SK-N-SH (cell line): Measurements from ENCODE around the gene VPS33A. TPM values are rescaled to one million over a fixed set of nuclear protein-coding genes. Genes with fewer than 3 reads are reported as not detected.

Source experiments
- CTCF ChIA-PET: fragments of 300-600, 350-600 bp; formaldehyde crosslinking; extraction: SDS; loops from one replicate; lab custom pipeline; 2021; lab: Yijun Ruan, JAX
- POLR2A ChIA-PET: fragments of 350-600 bp; sonication (Branson Sonifier 250); formaldehyde crosslinking; extraction: SDS; loops from one replicate; lab custom pipeline; 2020; ENCODE audit warnings: antibody characterized with exemption, inconsistent platforms; lab: Yijun Ruan, JAX
- DNase-seq: peaks from one replicate; pipeline ENCODE4 v3.0.0; 2012
- H2AFZ ChIP-seq: fragments of 200-600 bp; sonication (generic); 2 replicates; pipeline ENCODE4 v1.8.1; 2016; ENCODE audit warnings: antibody characterized with exemption, mild to moderate bottlenecking, low read depth
- H3F3A ChIP-seq: fragments of 200-600 bp; sonication (generic); replicated peaks from 2 replicates; pipeline ENCODE3; 2016; ENCODE audit warnings: antibody characterized with exemption, mild to moderate bottlenecking; ENCODE audit not compliant: insufficient read depth
- H3K27ac ChIP-seq, 2 experiments: fragments of 200-500 bp in 1 of 2; fragments of 200-600 bp in 1 of 2; sonication (Bioruptor generic) in 1 of 2; sonication (generic), shearing (Covaris generic) in 1 of 2; 2 replicates each; pipeline versions ENCODE4 v1.5.1 to v1.6.1; 2014 to 2016; ENCODE audit warnings: low read depth in 2 of 2, inconsistent platforms in 1 of 2, low read length in 1 of 2, mild to moderate bottlenecking in 1 of 2, mixed read lengths in 1 of 2
- H3K27me3 ChIP-seq: fragments of 200-600 bp; sonication (generic), shearing (Covaris generic); 2 replicates; pipeline ENCODE4 v1.6.1; 2016; ENCODE audit warnings: mixed run types; ENCODE audit not compliant: insufficient read depth
- H3K36me3 ChIP-seq, 2 experiments: fragments of 200-500 bp in 1 of 2; fragments of 200-600 bp in 1 of 2; sonication (Bioruptor generic) in 1 of 2; sonication (generic) in 1 of 2; replicated peaks in 1 of 2; 2 replicates each; pipeline versions ENCODE3 to v1.5.1; 2014 to 2016; ENCODE audit warnings: low read length in 1 of 2, mild to moderate bottlenecking in 1 of 2; ENCODE audit not compliant: insufficient read depth in 2 of 2, control insufficient read depth in 1 of 2
- H3K4me1 ChIP-seq, 2 experiments: fragments of 200-500 bp in 1 of 2; fragments of 200-600 bp in 1 of 2; sonication (Bioruptor generic) in 1 of 2; sonication (generic), shearing (Covaris generic) in 1 of 2; 2 replicates each; pipeline versions ENCODE4 v1.5.1 to v1.6.1; 2014 to 2016; ENCODE audit warnings: low read depth in 1 of 2, low read length in 1 of 2, mixed run types in 1 of 2; ENCODE audit not compliant: insufficient read depth in 2 of 2, control insufficient read depth in 1 of 2
- H3K4me2 ChIP-seq: fragments of 200-600 bp; sonication (generic), shearing (Covaris generic); 2 replicates; pipeline ENCODE4 v1.6.1; 2017; ENCODE audit warnings: mixed run types
- H3K4me3 ChIP-seq, 2 experiments: fragments of 200-500 bp in 1 of 2; fragments of 200-600 bp in 1 of 2; sonication (Bioruptor generic) in 1 of 2; sonication (generic), shearing (Covaris generic) in 1 of 2; 2 replicates each; pipeline versions ENCODE4 v1.5.1 to v1.8.1; 2014 to 2016; ENCODE audit warnings: low read depth in 2 of 2, inconsistent platforms in 1 of 2, low read length in 1 of 2, mild to moderate bottlenecking in 1 of 2, mixed read lengths in 1 of 2, moderate library complexity in 1 of 2
- H3K79me2 ChIP-seq: fragments of 200-600 bp; sonication (generic); 2 replicates; pipeline ENCODE4 v1.8.1; 2017; ENCODE audit warnings: mild to moderate bottlenecking; ENCODE audit not compliant: insufficient read depth
- H3K9ac ChIP-seq: fragments of 200-600 bp; sonication (generic); 2 replicates; pipeline ENCODE4 v1.6.1; 2017; ENCODE audit warnings: mixed run types
- H3K9me2 ChIP-seq: fragments of 200-600 bp; sonication (generic); 2 replicates; pipeline ENCODE4 v1.6.1; 2017; ENCODE audit warnings: mixed run types
- H3K9me3 ChIP-seq: fragments of 200-600 bp; sonication (generic); 2 replicates; pipeline ENCODE4 v1.6.1; 2017; ENCODE audit warnings: mixed run types, mild to moderate bottlenecking, moderate library complexity
- H4K20me1 ChIP-seq: fragments of 200-600 bp; sonication (generic); 2 replicates; pipeline ENCODE4 v1.6.1; 2017; ENCODE audit warnings: mild to moderate bottlenecking, mixed run types; ENCODE audit not compliant: insufficient read depth
- CTCF ChIP-seq: fragments of 200-600 bp; sonication (generic); IDR thresholded peaks from 2 replicates; pipeline ENCODE4 v1.6.1; 2017; ENCODE audit warnings: antibody characterized with exemption, mild to moderate bottlenecking, moderate library complexity
- ELF1 ChIP-seq: IDR thresholded peaks from 2 replicates; pipeline ENCODE4 v1.4.0; 2012
- EP300 ChIP-seq, 2 experiments: IDR thresholded peaks; 2 replicates each; pipeline versions ENCODE4 v1.4.0 to v1.6.1; 2012; ENCODE audit warnings: borderline replicate concordance in 1 of 2, low read depth in 1 of 2, low read length in 1 of 2
- FOXM1 ChIP-seq: IDR thresholded peaks from 2 replicates; pipeline ENCODE4 v1.4.0; 2012; ENCODE audit warnings: low read depth, mild to moderate bottlenecking
- GATA2 ChIP-seq: sonication (generic); formaldehyde crosslinking; IDR thresholded peaks from 2 replicates; pipeline ENCODE4 v1.5.0; 2020; ENCODE audit warnings: mild to moderate bottlenecking, missing genetic modification reagents
- MAX ChIP-seq: IDR thresholded peaks from 2 replicates; pipeline ENCODE4 v1.4.0; 2012; ENCODE audit warnings: low read depth
- MXI1 ChIP-seq: IDR thresholded peaks from 2 replicates; pipeline ENCODE4 v1.6.1; 2012; ENCODE audit warnings: mild to moderate bottlenecking, low read depth, low read length, improper control_type of control experiment
- NRF1 ChIP-seq: IDR thresholded peaks from 2 replicates; pipeline ENCODE4 v1.6.1; 2012; ENCODE audit warnings: low read depth, mild to moderate bottlenecking, low read length
- PBX3 ChIP-seq: IDR thresholded peaks from 2 replicates; pipeline ENCODE4; 2012
- POLR2AphosphoS5 ChIP-seq: IDR thresholded peaks from 2 replicates; pipeline ENCODE4 v1.6.1; 2012; ENCODE audit warnings: low read depth, low read length
- RAD21 ChIP-seq: IDR thresholded peaks from 2 replicates; pipeline ENCODE4 v1.6.1; 2012; ENCODE audit warnings: mild to moderate bottlenecking, low read length
- REST ChIP-seq: IDR thresholded peaks from 2 replicates; pipeline ENCODE4 v1.6.1; 2012; ENCODE audit warnings: mild to moderate bottlenecking, low read depth, low read length, moderate library complexity
- RFX5 ChIP-seq: IDR thresholded peaks from 2 replicates; pipeline ENCODE4 v1.6.1; 2012; ENCODE audit warnings: mild to moderate bottlenecking, improper control_type of control experiment, low read length
- USF1 ChIP-seq: IDR thresholded peaks from 2 replicates; pipeline ENCODE4 v1.4.0; 2012; ENCODE audit warnings: low read depth, borderline replicate concordance
- ZBTB33 ChIP-seq: IDR thresholded peaks from 2 replicates; pipeline ENCODE4 v1.4.0; 2012; ENCODE audit warnings: low read depth, borderline replicate concordance
- WGBS: methylation state at CpG from one replicate; pipeline ENCODE4 v1.1.6; 2017; ENCODE audit warnings: low lambda C conversion rate; 5-methylcytosine and 5-hydroxymethylcytosine counted together
- polyA plus RNA-seq, 3 experiments: library from polyadenylated mRNA; depleted of rRNA; stranded (reverse); fragments of >200 nt; gene quantifications; 2 replicates each; pipeline ENCODE4 v1.2.3, GENCODE V29; 2012

The VPS33A gene
- polyA plus RNA-seq, 1 of the 3 experiments (the other 2 are of a cell fraction), result 17.0 TPM

GRCh38 chr12:122265886-122266229 lies 436 bp downstream of the VPS33A start:
- Histone ChIP-seq H3K9ac (peak overlapping the region; percentile 91), H3K36me3 (peaks cover 20% of the 10 kb centered on the region in 2 experiments), H3K27ac (peak overlapping the region; percentile 86 to 89), H3K4me1 (peaks cover 0 to 4% of the 10 kb centered on the region in 2 experiments; a peak in 1 of 4 replicates), H3K27me3 (no peaks in the 10 kb centered on the region), H4K20me1 (no peaks in the 10 kb centered on the region)
- DNase-seq, result no peak
- 0% methylated on average over 12 of the region's 17 CpGs for WGBS
- TF ChIP-seq REST, result no peak
- TF ChIP-seq RAD21, result 0 out of 2 replicates have a peak, but pooled peaks have one; percentile 0
- no peak for TF ChIP-seq EP300 (IDR thresholded peaks at IDR 0.05; ENCODE audit: borderline replicate concordance in 1 of 2, low read depth in 1 of 2, low read length in 1 of 2)
- TF ChIP-seq, all 33 proteins: peak for 1
- Histone ChIP-seq H3K9me2 (no peaks in the 10 kb centered on the region), H3K79me2 (peaks cover 26% of the 10 kb centered on the region; the same call in 1 of the 2 replicates), H3K4me2 (peak overlapping the region; percentile 87), H3K9me3 (no peaks in the 10 kb centered on the region), H2AFZ (peak overlapping the region; percentile 88), H3F3A (peaks cover 21% of the 10 kb centered on the region), H3K4me3 (peak overlapping the region; percentile 84 to 86)
- POLR2A ChIA-PET, result interaction anchor here (1.0 to 1.3 kb wide), 2 partner anchors 22 to 38 kb away, joined by 3 to 7 read pairs; no protein-coding TSS in a partner anchor
- CTCF ChIA-PET, result interaction anchor here (0.9 to 1.3 kb wide), 2 partner anchors 27 to 40 kb away, joined by 3 to 4 read pairs; partner anchors contain the start of gene DIABLO

- Histone ChIP-seq H3K4me1 (peaks cover 0 to 4% of the 10 kb centered on the region in 2 experiments; a peak in 1 of 4 replicates), H3K27ac (peak overlapping the region; percentile 86 to 89; a peak in 3 of 4 replicates), H3F3A (peaks cover 21% of the 10 kb centered on the region), H3K27me3 (no peaks in the 10 kb centered on the region), H3K4me2 (peak overlapping the region; percentile 87), H3K9ac (peak overlapping the region; percentile 91), H3K4me3 (peak overlapping the region; percentile 84 to 86), H3K36me3 (peaks cover 23% of the 10 kb centered on the region in 2 experiments), H3K9me3 (no peaks in the 10 kb centered on the region), H3K79me2 (peaks cover 26% of the 10 kb centered on the region; the same call in 1 of the 2 replicates), H2AFZ (peak overlapping the region; percentile 88), H4K20me1 (no peaks in the 10 kb centered on the region), H3K9me2 (no peaks in the 10 kb centered on the region)
- CTCF ChIA-PET, result interaction anchor here (0.9 to 1.3 kb wide), 2 partner anchors 26 to 39 kb away, joined by 3 to 4 read pairs; partner anchors contain the start of gene DIABLO
- POLR2A ChIA-PET, result interaction anchor here (1.0 to 1.3 kb wide), 2 partner anchors 22 to 37 kb away, joined by 3 to 7 read pairs; no protein-coding TSS in a partner anchor
- 0% methylated on average over 1 of the region's 1 CpG for WGBS
- no peak for DNase-seq
- TF ChIP-seq ELF1 (no peak), FOXM1 (no peak), ZBTB33 (no peak), USF1 (no peak), NRF1 (no peak), MXI1 (no peak), CTCF (no peak), RAD21 (no peak), RFX5 (no peak), GATA2 (no peak), PBX3 (no peak), MAX (no peak), POLR2AphosphoS5 (no peak)
Measured at GRCh38 chr12:122265476-122265875, 818 bp downstream of the VPS33A start.
